Right kidney (tissue), 1 donor: ENCODE data around the gene ZDBF2.
"Not testable (repeated sequence)": the region's sequence is repeated elsewhere in the genome, so short reads cannot be mapped to it uniquely, and the experiment has no call there.

Experiments
- DNase-seq: peaks from one replicate; pipeline ENCODE4 v3.0.0-alpha.2; 2016

The ZDBF2 gene

DNA sequence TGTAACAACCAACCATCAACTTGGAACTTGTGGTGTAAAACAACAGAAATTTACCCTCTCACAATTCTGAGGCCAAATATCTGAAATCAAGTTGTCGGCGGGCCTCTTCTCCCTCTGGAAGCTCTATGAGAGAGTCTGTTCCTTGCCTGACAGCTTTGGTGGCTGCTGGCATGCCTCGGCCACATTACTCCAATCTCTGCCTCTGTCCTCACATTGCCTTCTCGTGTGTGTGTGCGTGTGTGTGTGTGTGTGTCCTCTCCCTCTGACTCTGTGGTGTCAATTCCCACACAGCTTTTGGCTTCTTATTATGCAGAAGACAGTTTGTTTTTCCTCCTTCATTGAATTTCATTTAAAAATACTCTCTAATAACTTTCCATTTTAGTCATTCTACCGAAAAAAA is 50.4 kb downstream of the ZDBF2 start:
- no peak for DNase-seq

DNA sequence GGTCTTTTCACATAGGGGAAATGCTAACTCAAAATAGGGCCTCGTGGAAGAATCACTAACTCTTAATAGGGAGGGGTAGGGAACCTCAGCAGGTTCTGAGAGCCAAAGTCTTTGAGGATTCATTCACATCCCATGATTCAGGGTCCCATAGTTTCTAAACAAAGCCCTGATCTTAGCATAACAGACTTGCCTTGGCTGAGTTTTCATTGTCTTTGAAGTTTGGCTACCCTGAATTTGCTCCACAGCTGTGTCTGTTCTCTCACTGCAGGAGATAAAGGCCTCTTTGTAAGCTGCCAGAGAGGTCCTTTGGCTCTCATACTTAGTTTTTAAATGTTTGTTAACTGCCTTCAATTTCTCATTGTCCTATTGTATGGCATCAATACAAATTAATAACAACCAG is 54.5 kb downstream of the ZDBF2 start:
- DNase-seq, result no peak

DNA sequence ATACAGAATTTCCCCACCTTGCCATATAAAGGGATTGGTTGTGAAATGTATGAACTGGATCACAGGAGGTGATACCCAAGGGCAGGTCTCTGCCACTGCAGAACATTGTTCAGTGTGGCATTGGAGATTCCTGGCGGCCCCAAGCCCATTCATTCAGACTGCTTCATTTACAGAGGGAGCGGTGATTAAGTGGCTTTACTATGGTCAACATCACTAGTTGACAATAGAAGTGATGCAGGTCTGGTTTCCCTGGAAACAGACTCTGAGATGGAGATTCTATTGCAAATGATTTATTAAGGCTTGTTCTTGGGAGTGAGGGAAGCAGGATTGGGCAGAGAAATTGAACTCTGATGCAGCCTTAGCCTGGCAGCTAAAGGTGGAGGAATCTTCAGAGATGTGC is 62.4 kb downstream of the ZDBF2 start:
- DNase-seq, result no peak

- DNase-seq, result no peak
These were observed 63.5 kb downstream of the ZDBF2 start for GRCh38 chr2:206337956-206338355.

- DNase-seq, result no peak
These were observed 66.9 kb downstream of the ZDBF2 start for GRCh38 chr2:206341396-206341795.

- no peak for DNase-seq
These were observed 68.7 kb downstream of the ZDBF2 start for GRCh38 chr2:206343144-206343543.

DNA sequence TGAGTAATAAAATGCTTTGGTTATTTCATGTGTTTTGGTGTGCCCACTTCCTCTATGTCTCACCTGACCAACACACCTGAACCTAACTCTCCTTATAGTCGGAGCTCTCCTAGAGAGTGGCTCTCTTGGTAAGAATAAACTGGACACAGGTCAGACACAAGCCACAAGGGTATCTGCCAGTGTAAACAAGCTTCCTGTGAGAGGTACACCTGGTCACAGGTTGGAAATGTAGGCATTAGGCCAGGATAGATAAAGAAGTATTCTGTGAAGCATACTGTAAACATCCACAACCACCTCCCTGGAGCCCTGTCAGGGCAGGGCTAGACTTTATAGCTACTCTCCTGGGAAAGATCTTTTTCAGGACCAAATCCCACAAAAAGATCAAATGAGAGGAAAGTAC is 69.4 kb downstream of the ZDBF2 start:
- no peak for DNase-seq

GRCh38 chr2:206345606-206346005 is 71.1 kb downstream of the ZDBF2 start:
- DNase-seq, result no peak

DNA sequence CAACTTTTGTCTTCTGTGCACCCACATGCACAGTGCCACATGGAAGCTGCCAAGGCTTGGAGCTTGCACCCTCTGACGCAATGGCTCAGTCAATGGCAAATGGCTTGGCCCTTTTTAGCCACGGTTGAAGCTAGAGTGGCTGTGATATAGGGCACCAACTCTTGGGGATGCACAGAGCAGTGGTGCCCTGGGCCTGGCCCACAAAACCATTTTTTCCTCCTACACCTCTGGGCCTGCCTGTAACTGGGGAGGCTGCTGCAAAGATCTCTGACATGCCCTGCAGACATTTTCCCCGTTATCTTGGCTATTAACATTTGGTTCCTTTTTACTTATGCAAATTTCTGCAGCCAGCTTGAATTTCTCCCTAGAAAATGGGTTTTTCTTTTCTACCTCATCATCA is 74.9 kb downstream of the ZDBF2 start:
- DNase-seq, result no peak

- DNase-seq, result no peak
These were observed 78.1 kb downstream of the ZDBF2 start for GRCh38 chr2:206352571-206352970.

DNA sequence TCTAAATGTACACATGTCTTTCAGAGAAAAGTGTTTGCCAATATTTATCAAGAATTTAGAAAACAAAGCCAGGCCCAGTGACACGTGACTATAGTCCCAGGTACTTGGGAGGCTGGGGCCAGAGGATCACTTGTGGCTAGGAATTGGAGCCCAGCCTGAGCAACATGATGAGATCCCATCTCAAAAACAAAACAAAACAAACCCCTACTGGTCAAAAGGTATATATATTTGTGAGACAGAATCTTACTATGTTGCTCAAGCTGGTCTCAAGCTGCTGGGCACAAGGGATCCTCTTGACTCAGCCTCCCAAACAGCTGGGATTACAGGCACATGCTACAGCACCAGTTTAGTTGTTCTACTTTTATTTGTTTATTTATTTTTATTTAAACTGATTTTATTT is 79.2 kb downstream of the ZDBF2 start:
- no peak for DNase-seq

DNA sequence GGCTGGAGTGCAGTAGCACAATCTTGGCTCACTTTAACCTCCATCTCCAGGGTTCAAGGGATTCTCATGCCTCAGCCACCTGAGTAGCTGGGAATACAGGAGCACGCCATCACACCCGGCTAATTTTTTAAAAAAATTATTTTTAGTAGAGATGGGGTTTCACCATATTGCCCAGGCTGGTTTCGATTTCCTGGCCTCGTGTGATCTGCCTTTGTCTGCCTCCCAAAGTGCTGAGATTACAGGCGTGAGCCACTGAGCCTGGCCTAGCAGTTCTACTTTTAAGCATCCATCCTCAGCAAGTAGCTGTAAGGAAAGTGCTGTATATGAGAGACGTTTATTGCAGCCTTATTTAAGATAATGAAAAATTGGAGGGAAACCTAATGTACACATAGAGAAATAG is 79.7 kb downstream of the ZDBF2 start:
- no peak for DNase-seq

- not testable (repeated sequence) for DNase-seq
These were observed 82.4 kb downstream of the ZDBF2 start for GRCh38 chr2:206356840-206357239.

GRCh38 chr2:206360840-206361239 is 86.4 kb downstream of the ZDBF2 start:
- DNase-seq, result not testable (repeated sequence)

DNA sequence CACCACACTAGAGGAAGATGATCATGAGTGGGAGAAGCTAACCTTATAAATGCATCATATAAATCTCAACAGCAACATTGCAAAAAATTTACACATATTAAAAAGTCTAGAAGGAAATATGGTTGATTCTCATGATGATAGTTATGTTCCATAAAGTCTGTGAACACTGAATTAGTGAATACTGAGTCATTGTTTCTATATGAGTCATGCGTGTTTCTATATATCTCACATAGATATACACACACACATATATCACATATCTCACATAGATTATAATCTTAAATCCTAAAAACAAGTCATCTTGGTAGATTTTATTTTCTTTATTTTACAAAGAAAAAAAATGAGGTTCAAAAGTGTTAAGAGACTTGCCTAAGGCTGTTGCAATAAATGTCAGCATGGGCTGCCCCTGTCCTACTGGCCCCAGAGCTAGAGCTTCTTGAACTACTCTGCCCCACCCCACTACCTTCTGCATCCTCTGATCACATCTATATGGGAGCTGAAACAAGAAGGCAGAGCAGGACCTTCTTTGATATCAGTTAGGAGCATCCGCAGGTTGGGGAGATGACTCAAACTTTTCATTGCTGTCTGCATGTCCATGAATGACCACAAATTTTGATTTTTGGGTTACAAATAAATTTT is 87.1 kb downstream of the ZDBF2 start:
- DNase-seq, result no peak
